Peyer's patch (tissue), 4 donors: Measurements from ENCODE around the gene PHTF1. TPM values are rescaled to one million over a fixed set of nuclear protein-coding genes. Genes with fewer than 3 reads are reported as not detected.

ENCODE experiments used
- DNase-seq, 3 donors: peaks; one replicate each; pipeline ENCODE4 v3.0.0-alpha.2; 2017 to 2019
- H3K27ac ChIP-seq, 4 donors: fragments of 200-600 bp; sonication (generic); one replicate each; pipeline ENCODE4 v1.5.1; 2016 to 2019
- H3K27me3 ChIP-seq, 2 donors: fragments of 200-600 bp; sonication (generic); one replicate each; pipeline ENCODE4 v1.5.1; 2019
- H3K36me3 ChIP-seq, 3 donors: fragments of 200-600 bp; sonication (generic); one replicate each; pipeline ENCODE4 v1.5.1; 2016 to 2019
- H3K4me1 ChIP-seq, 4 donors: fragments of 200-600 bp; sonication (generic); one replicate each; pipeline ENCODE4 v1.5.1; 2016 to 2019
- H3K4me3 ChIP-seq, 4 donors: fragments of 200-600 bp; sonication (generic); 1 replicate in 3 of 4; 2 replicates in 1 of 4; pipeline ENCODE4 v1.5.1; 2016 to 2019; ENCODE audit warnings: mild to moderate bottlenecking in 1 of 4
- H3K9me3 ChIP-seq, 4 donors: fragments of 200-600 bp; sonication (generic); one replicate each; pipeline ENCODE4 v1.5.1; 2016 to 2019; ENCODE audit warnings: mild to moderate bottlenecking in 1 of 4
- CTCF ChIP-seq, 6 experiments: fragments of 450-650 bp in 4 of 6; fragments of 200-600 bp in 2 of 6; sonication (generic) in 1 of 6; IDR thresholded peaks; one replicate each; pipeline ENCODE4 v1.5.1; 2017 to 2019; ENCODE audit warnings: antibody characterized with exemption in 6 of 6, mild to moderate bottlenecking in 3 of 6, moderate library complexity in 1 of 6
- POLR2A ChIP-seq, 2 donors: fragments of 450-650 bp; IDR thresholded peaks; one replicate each; pipeline ENCODE4 v1.5.1; 2017; ENCODE audit warnings: antibody characterized with exemption in 2 of 2, mild to moderate bottlenecking in 2 of 2, moderate library complexity in 2 of 2
- total RNA-seq, 4 donors: library from RNA; depleted of rRNA; stranded (reverse); fragments of >200 nt; gene quantifications; one replicate each; pipeline ENCODE4 v1.1.0, GENCODE V29; 2016

PHTF1 gene
- total RNA-seq, 4 donors from 2014 or later: 4.9 to 19.0 (median 13.7) TPM

- no peaks in the 10 kb centered on the region for H3K9me3 ChIP-seq
- H3K4me3 ChIP-seq: no peak overlapping the region
- no peaks in the 10 kb centered on the region for H3K27me3 ChIP-seq
- DNase-seq: no peak
- H3K4me1 ChIP-seq: no peaks in the 10 kb centered on the region
- H3K27ac ChIP-seq: no peak overlapping the region
- TF ChIP-seq CTCF (IDR thresholded peaks at IDR 0.05) (peak in 1 of 6 experiments; percentile 6), POLR2A (IDR thresholded peaks at IDR 0.05) (no peak)
- H3K36me3 ChIP-seq: peaks cover 0 to 22% (median 0%) of the 10 kb centered on the region in 3 donors
Observed at GRCh38 chr1:113669988-113670387, 89.3 kb downstream of the PHTF1 start.

DNA sequence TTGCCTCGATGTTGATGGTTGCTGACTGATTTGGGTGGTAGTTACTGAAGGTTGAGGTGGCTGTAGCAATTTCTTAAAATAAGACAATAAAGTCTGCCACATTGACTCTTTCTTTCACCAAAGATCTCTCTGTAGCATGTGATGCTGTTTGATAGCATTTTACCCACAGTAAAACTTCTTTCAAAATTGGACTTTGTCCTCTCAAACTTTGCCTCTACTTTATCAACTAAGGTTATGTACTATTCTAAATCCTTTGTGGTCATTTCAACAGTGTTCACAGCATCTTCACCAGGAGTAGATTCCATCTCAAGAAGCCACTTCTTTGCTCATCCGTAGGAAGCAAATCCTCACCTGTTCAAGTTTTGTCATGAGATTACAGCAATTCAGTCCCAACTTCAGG, 93.2 kb downstream of the PHTF1 start:
- Histone ChIP-seq H3K36me3 (peaks cover 0 to 3% (median 0%) of the 10 kb centered on the region in 3 donors), H3K4me1 (no peaks in the 10 kb centered on the region), H3K27ac (no peak overlapping the region), H3K27me3 (no peaks in the 10 kb centered on the region), H3K4me3 (no peak overlapping the region), H3K9me3 (no peaks in the 10 kb centered on the region)
- TF ChIP-seq CTCF (IDR thresholded peaks at IDR 0.05) (no peak), POLR2A (IDR thresholded peaks at IDR 0.05) (no peak)
- DNase-seq: no peak

GRCh38 chr1:113665071-113665470, 94.2 kb downstream of the PHTF1 start:
- H3K27me3 ChIP-seq: no peaks in the 10 kb centered on the region
- H3K4me3 ChIP-seq: no peak overlapping the region
- H3K36me3 ChIP-seq: peaks cover 0 to 11% (median 0%) of the 10 kb centered on the region in 3 donors
- no peaks in the 10 kb centered on the region for H3K4me1 ChIP-seq
- no peak for TF ChIP-seq CTCF (IDR thresholded peaks at IDR 0.05)
- TF ChIP-seq POLR2A (IDR thresholded peaks at IDR 0.05): no peak
- H3K9me3 ChIP-seq: no peaks in the 10 kb centered on the region
- no peak overlapping the region for H3K27ac ChIP-seq
- DNase-seq: no peak

- Histone ChIP-seq H3K36me3 (peaks cover 0 to 22% (median 0%) of the 10 kb centered on the region in 3 donors), H3K27me3 (no peaks in the 10 kb centered on the region), H3K9me3 (no peaks in the 10 kb centered on the region), H3K4me1 (no peaks in the 10 kb centered on the region), H3K27ac (peak overlapping the region in 1 of 4 donors; percentile 1), H3K4me3 (no peak overlapping the region)
- no peak for DNase-seq
- TF ChIP-seq CTCF (IDR thresholded peaks at IDR 0.05) (no peak), POLR2A (IDR thresholded peaks at IDR 0.05) (no peak)
Observed at GRCh38 chr1:113663165-113663951, 95.9 kb downstream of the PHTF1 start.

GRCh38 chr1:113662101-113662500, 97.2 kb downstream of the PHTF1 start:
- TF ChIP-seq POLR2A (IDR thresholded peaks at IDR 0.05): no peak
- TF ChIP-seq CTCF (IDR thresholded peaks at IDR 0.05): no peak
- H3K27ac ChIP-seq: no peak overlapping the region
- no peaks in the 10 kb centered on the region for H3K9me3 ChIP-seq
- H3K36me3 ChIP-seq: peaks cover 0 to 24% (median 0%) of the 10 kb centered on the region in 3 donors
- no peaks in the 10 kb centered on the region for H3K27me3 ChIP-seq
- DNase-seq: no peak
- H3K4me1 ChIP-seq: no peaks in the 10 kb centered on the region
- no peak overlapping the region for H3K4me3 ChIP-seq
